ENCODE data around the gene MYO16. TPM values are rescaled to one million over a fixed set of nuclear protein-coding genes. Genes with fewer than 3 reads are reported as not detected.

Gene MYO16
- total RNA-seq, 1 experiment from 2014 or later, result not detected

DNA sequence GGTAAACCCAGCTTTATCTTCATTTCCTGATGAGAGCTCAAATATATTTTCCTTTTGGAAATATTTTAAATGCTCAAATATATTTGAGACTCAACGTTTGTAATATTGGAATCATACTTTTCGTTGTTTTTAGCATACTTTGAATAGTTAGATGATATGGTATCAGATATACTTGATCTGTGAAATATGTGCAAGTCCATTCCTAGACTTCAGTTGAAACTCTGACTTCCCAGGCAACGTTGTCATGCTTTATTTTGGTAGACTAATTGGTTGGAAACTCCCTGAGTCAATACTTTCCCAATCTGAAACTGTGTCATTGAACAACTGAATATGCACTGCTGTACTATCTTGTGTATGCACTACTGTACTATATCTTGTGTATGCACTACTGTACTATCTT lies 378.5 kb downstream of the MYO16 start:
- Histone ChIP-seq H2BK12ac (ENCODE audit: insufficient read length, low read depth, low read length) (no peak overlapping the region), H4K20me1 (ENCODE audit: control insufficient read depth, insufficient read depth, insufficient read length) (no peaks in the 10 kb centered on the region), H3K4me2 (ENCODE audit: insufficient read depth, insufficient read length, low read length) (no peak overlapping the region), H2BK5ac (ENCODE audit: insufficient read length, low read length) (no peak overlapping the region), H2AFZ (ENCODE audit: low read length) (no peak overlapping the region), H3K9ac (ENCODE audit: extremely low read depth, insufficient read length, low read length) (no peak overlapping the region), H3K23me2 (ENCODE audit: insufficient read length, low read depth, low read length, poor library complexity, severe bottlenecking) (no peaks in the 10 kb centered on the region), H2BK20ac (ENCODE audit: low read depth, low read length, poor library complexity, severe bottlenecking) (no peak overlapping the region), H3K56ac (ENCODE audit: insufficient read length, low read depth, low read length) (no peak overlapping the region), H3K4ac (ENCODE audit: low read depth, low read length) (no peak overlapping the region), H3K27me3 (ENCODE audit: insufficient read depth, low read length) (no peaks in the 10 kb centered on the region), H3K14ac (ENCODE audit: insufficient read depth, low read length) (no peak overlapping the region), H3K79me2 (ENCODE audit: insufficient read depth, low read length) (no peaks in the 10 kb centered on the region), H2BK15ac (ENCODE audit: low read depth, low read length) (no peak overlapping the region), H3K4me1 (ENCODE audit: insufficient read depth, low read length) (peaks cover 4% of the 10 kb centered on the region), H4K91ac (ENCODE audit: insufficient read length, low read depth, low read length) (no peak overlapping the region), H3K23ac (ENCODE audit: insufficient read length, low read depth, low read length) (no peak overlapping the region), H3K18ac (ENCODE audit: insufficient read length, low read depth, low read length) (no peak overlapping the region), H3K9me3 (ENCODE audit: control insufficient read depth, low read depth, low read length) (no peaks in the 10 kb centered on the region), H3T11ph (ENCODE audit: low read length) (no peak overlapping the region), H4K8ac (replicated peaks; ENCODE audit: insufficient read length, low read depth, low read length) (no peak overlapping the region), H3K79me1 (ENCODE audit: insufficient read depth, low read depth, low read length, poor library complexity, severe bottlenecking) (no peaks in the 10 kb centered on the region), H3K27ac (ENCODE audit: insufficient read length, low read depth, low read length) (no peak overlapping the region), H2AK5ac (ENCODE audit: insufficient read length, low read length) (no peak overlapping the region), H4K5ac (ENCODE audit: insufficient read length, low read depth, low read length) (no peak overlapping the region), H2BK120ac (ENCODE audit: low read depth, low read length, poor library complexity, severe bottlenecking) (no peak overlapping the region)
- peaks cover 15 to 19% of the 10 kb centered on the region in 2 experiments for H3K4me1 Mint-ChIP-seq
- no peak for DNase-seq
- no peaks in the 10 kb centered on the region for H3K27me3 Mint-ChIP-seq (ENCODE audit: low read depth)
- H3K27ac Mint-ChIP-seq, result no peak overlapping the region
- no CpG with 5 or more reads among the region's 3 CpGs for WGBS (ENCODE audit: extremely low coverage, insufficient read length, low lambda C conversion rate)
- TF ChIP-seq, protein P1, sequence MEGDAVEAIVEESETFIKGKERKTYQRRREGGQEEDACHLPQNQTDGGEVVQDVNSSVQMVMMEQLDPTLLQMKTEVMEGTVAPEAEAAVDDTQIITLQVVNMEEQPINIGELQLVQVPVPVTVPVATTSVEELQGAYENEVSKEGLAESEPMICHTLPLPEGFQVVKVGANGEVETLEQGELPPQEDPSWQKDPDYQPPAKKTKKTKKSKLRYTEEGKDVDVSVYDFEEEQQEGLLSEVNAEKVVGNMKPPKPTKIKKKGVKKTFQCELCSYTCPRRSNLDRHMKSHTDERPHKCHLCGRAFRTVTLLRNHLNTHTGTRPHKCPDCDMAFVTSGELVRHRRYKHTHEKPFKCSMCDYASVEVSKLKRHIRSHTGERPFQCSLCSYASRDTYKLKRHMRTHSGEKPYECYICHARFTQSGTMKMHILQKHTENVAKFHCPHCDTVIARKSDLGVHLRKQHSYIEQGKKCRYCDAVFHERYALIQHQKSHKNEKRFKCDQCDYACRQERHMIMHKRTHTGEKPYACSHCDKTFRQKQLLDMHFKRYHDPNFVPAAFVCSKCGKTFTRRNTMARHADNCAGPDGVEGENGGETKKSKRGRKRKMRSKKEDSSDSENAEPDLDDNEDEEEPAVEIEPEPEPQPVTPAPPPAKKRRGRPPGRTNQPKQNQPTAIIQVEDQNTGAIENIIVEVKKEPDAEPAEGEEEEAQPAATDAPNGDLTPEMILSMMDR (conservative IDR thresholded peaks at IDR 0.05), result no peak
- H3K4me3 Mint-ChIP-seq, result no peak overlapping the region
- H3K36me3 Mint-ChIP-seq (ENCODE audit: insufficient read depth in 1 of 3, low read depth in 3 of 3), result 0 out of 7 replicates have a peak, but pooled peaks cover 0 to 4% (median 0%) of the 10 kb centered on the region in 3 experiments
- H3K9me3 Mint-ChIP-seq, result no peaks in the 10 kb centered on the region; a peak in 2 of 5 replicates
